NK-92 (cell line): ENCODE data around the gene C19orf85.

ENCODE experiments used
- DNase-seq: peaks from one replicate; lab custom pipeline; 2025; ENCODE audit not compliant: unreplicated experiment; lab: John Stamatoyannopoulos, UW

The C19orf85 gene

GRCh38 chr19:55489711-55490477, 25.3 kb upstream of the C19orf85 start:
- DNase-seq = no peak

- DNase-seq = no peak
Measured at GRCh38 chr19:55488986-55489710, 24.6 kb upstream of the C19orf85 start.

- no peak for DNase-seq
Measured at GRCh38 chr19:55487924-55488687, 23.6 kb upstream of the C19orf85 start, which contains the start of gene SSC5D. SSC5D (plus strand) TSS chr19:55488436; CDS start chr19:55488590, 154 bp downstream.

- DNase-seq = no peak
Measured at GRCh38 chr19:55486971-55487923, 22.7 kb upstream of the C19orf85 start.

GRCh38 chr19:55486043-55486970, 21.8 kb upstream of the C19orf85 start:
- no peak for DNase-seq

- DNase-seq = no peak
Measured at GRCh38 chr19:55485439-55486011, 21.0 kb upstream of the C19orf85 start.

GRCh38 chr19:55484593-55485438, 20.3 kb upstream of the C19orf85 start, which contains the start of gene NAT14:
NAT14 (plus strand) TSS chr19:55485188; CDS start chr19:55485709, 521 bp downstream.
- no peak for DNase-seq

GRCh38 chr19:55483706-55484592, 19.4 kb upstream of the C19orf85 start:
- no peak for DNase-seq

GRCh38 chr19:55482967-55483705, 18.6 kb upstream of the C19orf85 start:
- no peak for DNase-seq

- no peak for DNase-seq
Measured at GRCh38 chr19:55482156-55482961, 17.8 kb upstream of the C19orf85 start.

GRCh38 chr19:55481794-55482155, 17.2 kb upstream of the C19orf85 start:
- no peak for DNase-seq

GRCh38 chr19:55481148-55481793, 16.7 kb upstream of the C19orf85 start:
- no peak for DNase-seq

GRCh38 chr19:55479451-55480230, 15.1 kb upstream of the C19orf85 start:
- no peak for DNase-seq

- DNase-seq = no peak
Measured at GRCh38 chr19:55479045-55479444, 14.5 kb upstream of the C19orf85 start.
